ENCODE results near the gene PRELID1. TPM values are rescaled to one million over a fixed set of nuclear protein-coding genes. Genes with fewer than 3 reads are reported as not detected.

The PRELID1 gene
- polyA plus RNA-seq, 1 donor from 2014 or later, result 248 TPM

- no peaks in the 10 kb centered on the region for H3K36me3 Mint-ChIP-seq
- no peaks in the 10 kb centered on the region for H3K9me3 Mint-ChIP-seq
- no peaks in the 10 kb centered on the region for H3K27me3 Mint-ChIP-seq
- H3K4me1 Mint-ChIP-seq, result peaks cover 30 to 36% (median 33%) of the 10 kb centered on the region in 3 donors
- peak overlapping the region in 1 of 4 donors; percentile 46 for H3K4me3 Mint-ChIP-seq
- no peak overlapping the region for H3K27ac Mint-ChIP-seq
Observed at GRCh38 chr5:177346820-177347219, 43.2 kb downstream of the PRELID1 start.

DNA sequence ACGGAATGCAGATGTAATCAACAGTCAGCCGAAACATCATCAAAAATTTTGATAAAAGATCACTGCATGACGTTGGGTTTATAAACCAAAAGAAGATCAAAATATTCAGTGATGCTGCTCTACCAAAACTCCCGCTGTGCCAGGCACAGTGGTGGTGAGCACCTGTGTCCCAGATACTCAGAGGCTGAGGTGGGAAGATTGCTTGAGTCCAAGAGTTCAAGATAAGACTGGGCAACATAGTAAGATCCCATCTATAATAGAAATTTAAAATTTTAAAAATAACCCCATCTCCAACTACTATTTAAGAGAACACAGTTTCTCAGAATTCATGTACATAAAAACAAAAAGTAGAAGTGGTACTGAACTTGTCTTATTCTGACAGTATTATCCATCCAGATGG is 44.1 kb downstream of the PRELID1 start:
- Mint-ChIP-seq H3K36me3 (no peaks in the 10 kb centered on the region), H3K4me3 (peak overlapping the region in 2 of 4 donors; percentile 23 to 32), H3K27ac (no peak overlapping the region), H3K27me3 (no peaks in the 10 kb centered on the region), H3K9me3 (no peaks in the 10 kb centered on the region), H3K4me1 (peaks cover 32 to 37% (median 34%) of the 10 kb centered on the region in 3 donors)

GRCh38 chr5:177349362-177349647 is 45.7 kb downstream of the PRELID1 start:
- Mint-ChIP-seq H3K4me3 (peak overlapping the region in 3 of 4 donors; percentile 67 to 99 (median 81)), H3K27ac (peak overlapping the region in 1 of 3 donors; percentile 99), H3K4me1 (peaks cover 29 to 39% (median 34%) of the 10 kb centered on the region in 3 donors), H3K36me3 (peaks cover under 1% of the 10 kb centered on the region), H3K9me3 (no peaks in the 10 kb centered on the region), H3K27me3 (no peaks in the 10 kb centered on the region)

DNA sequence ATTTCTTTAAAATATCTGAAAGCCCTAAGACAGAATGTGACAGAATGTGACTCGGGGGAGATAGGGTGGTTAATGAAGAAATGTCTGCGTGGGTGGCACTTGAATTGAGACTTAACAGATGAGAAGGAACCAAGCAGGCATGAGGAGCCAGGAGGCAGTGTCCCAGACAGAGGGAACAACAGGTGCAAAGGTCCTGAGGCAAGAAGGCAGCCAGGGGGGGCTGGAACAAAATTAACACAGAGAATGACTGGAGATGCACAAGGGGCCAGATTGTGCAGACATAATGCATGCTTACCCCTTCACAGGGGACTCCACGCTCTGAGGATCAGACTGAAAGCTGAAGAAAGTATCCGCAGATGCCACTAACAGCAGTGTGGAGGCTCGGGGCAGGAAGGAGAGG is 46.2 kb downstream of the PRELID1 start:
- Mint-ChIP-seq H3K4me3 (peak overlapping the region; percentile 81 to 99 (median 90)), H3K27ac (peak overlapping the region in 2 of 3 donors; percentile 99), H3K27me3 (no peaks in the 10 kb centered on the region), H3K36me3 (peaks cover 2% of the 10 kb centered on the region), H3K4me1 (peaks cover 32 to 42% (median 35%) of the 10 kb centered on the region in 3 donors), H3K9me3 (no peaks in the 10 kb centered on the region)

GRCh38 chr5:177350776-177351391 is 47.3 kb downstream of the PRELID1 start:
- Mint-ChIP-seq H3K9me3 (no peaks in the 10 kb centered on the region), H3K36me3 (peaks cover 2% of the 10 kb centered on the region), H3K27ac (peak overlapping the region; percentile 99 to 100 (median 99)), H3K4me1 (peaks cover 32 to 45% (median 36%) of the 10 kb centered on the region in 3 donors), H3K4me3 (peak overlapping the region; percentile 97 to 99 (median 98)), H3K27me3 (no peaks in the 10 kb centered on the region)

- Mint-ChIP-seq H3K36me3 (peaks cover 2% of the 10 kb centered on the region), H3K4me1 (peaks cover 32 to 46% (median 37%) of the 10 kb centered on the region in 3 donors), H3K9me3 (no peaks in the 10 kb centered on the region), H3K27ac (peak within 1 kb of the TSS; percentile 99 to 100 (median 99)), H3K27me3 (no peaks in the 10 kb centered on the region), H3K4me3 (peak within 1 kb of the TSS; percentile 97 to 99 (median 98))
Observed at GRCh38 chr5:177351392-177352329, 48.1 kb downstream of the PRELID1 start, which contains the start of gene LMAN2. Gene LMAN2 (minus strand): TSS chr5:177351668. CDS start chr5:177351647, 21 bp downstream.

GRCh38 chr5:177353093-177353492 is 49.5 kb downstream of the PRELID1 start:
- Mint-ChIP-seq H3K4me3 (peak overlapping the region in 2 of 4 donors; percentile 49 to 50), H3K27ac (peak overlapping the region in 2 of 3 donors; percentile 8 to 62), H3K4me1 (peaks cover 37 to 47% (median 45%) of the 10 kb centered on the region in 3 donors), H3K9me3 (no peaks in the 10 kb centered on the region), H3K27me3 (peaks cover 3% of the 10 kb centered on the region), H3K36me3 (peaks cover 2% of the 10 kb centered on the region)

GRCh38 chr5:177354256-177354655 is 50.7 kb downstream of the PRELID1 start:
- Mint-ChIP-seq H3K4me3 (peak overlapping the region in 1 of 4 donors; percentile 12), H3K4me1 (peaks cover 32 to 49% (median 48%) of the 10 kb centered on the region in 3 donors), H3K9me3 (no peaks in the 10 kb centered on the region), H3K27ac (peak overlapping the region in 1 of 3 donors; percentile 70), H3K36me3 (peaks cover 4% of the 10 kb centered on the region), H3K27me3 (peaks cover 3% of the 10 kb centered on the region)

DNA sequence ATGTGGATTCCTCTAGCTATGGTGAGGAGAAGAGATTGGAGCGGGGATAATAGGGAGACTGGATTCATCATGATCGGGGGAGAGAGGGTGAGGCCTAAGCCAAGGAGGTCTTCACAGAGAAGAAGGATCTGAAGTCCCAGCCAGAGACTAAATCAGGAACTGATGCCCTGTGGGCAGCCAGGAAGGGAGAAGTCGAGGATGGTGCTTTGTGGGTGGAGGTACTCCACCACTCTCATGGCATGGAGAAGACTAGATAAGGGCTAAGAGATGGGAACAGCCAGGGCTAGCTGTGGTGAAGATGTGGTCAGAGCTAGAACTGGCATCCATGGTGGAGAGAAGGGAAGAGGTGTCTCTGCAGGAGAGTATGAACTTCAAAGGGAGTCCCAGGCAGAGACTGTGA is 51.1 kb downstream of the PRELID1 start:
- peaks cover 3% of the 10 kb centered on the region for H3K27me3 Mint-ChIP-seq
- H3K4me3 Mint-ChIP-seq, result peak overlapping the region in 1 of 4 donors; percentile 12

GRCh38 chr5:177355162-177355867 is 51.7 kb downstream of the PRELID1 start:
- H3K9me3 Mint-ChIP-seq, result no peaks in the 10 kb centered on the region
- H3K27ac Mint-ChIP-seq, result peak overlapping the region; percentile 31 to 73 (median 70)
- H3K27me3 Mint-ChIP-seq, result peaks cover 3% of the 10 kb centered on the region
- H3K4me1 Mint-ChIP-seq, result peaks cover 28 to 50% (median 48%) of the 10 kb centered on the region in 3 donors
- H3K36me3 Mint-ChIP-seq, result peaks cover 4% of the 10 kb centered on the region
- peak overlapping the region in 2 of 4 donors; percentile 34 to 41 for H3K4me3 Mint-ChIP-seq

More for the DNA sequence above, 51.1 kb downstream of the PRELID1 start:
- peak overlapping the region in 1 of 3 donors; percentile 70 for H3K27ac Mint-ChIP-seq
- peaks cover 4% of the 10 kb centered on the region for H3K36me3 Mint-ChIP-seq
- H3K9me3 Mint-ChIP-seq, result no peaks in the 10 kb centered on the region
- peaks cover 28 to 50% (median 48%) of the 10 kb centered on the region in 3 donors for H3K4me1 Mint-ChIP-seq

DNA sequence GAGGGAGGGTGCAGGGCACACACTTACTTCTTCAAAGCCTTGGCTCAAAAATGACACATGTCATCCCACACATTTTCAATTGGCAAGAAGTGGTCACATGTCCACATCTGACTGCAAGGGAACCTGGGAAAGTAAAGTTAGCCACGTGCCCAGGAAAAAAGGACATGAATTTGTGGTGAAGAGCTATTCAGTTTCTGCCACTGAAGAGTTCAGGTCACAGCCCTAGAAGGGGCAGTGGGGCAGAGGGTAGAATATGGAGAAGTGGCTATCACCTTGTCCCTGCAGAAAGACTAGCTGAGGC is 52.2 kb downstream of the PRELID1 start:
- Mint-ChIP-seq H3K9me3 (no peaks in the 10 kb centered on the region), H3K4me1 (peaks cover 24 to 47% (median 43%) of the 10 kb centered on the region in 3 donors), H3K4me3 (peak overlapping the region in 3 of 4 donors; percentile 34 to 41 (median 41)), H3K27me3 (peaks cover 3% of the 10 kb centered on the region), H3K36me3 (peaks cover 4% of the 10 kb centered on the region), H3K27ac (peak overlapping the region; percentile 12 to 99 (median 31))

Other genes starting within 250 kb of the PRELID1 start
- 0.38 TPM for gene FGFR4, start 216.9 kb upstream of the PRELID1 start, polyA plus RNA-seq
- gene NSD1, start 170.0 kb upstream of the PRELID1 start, polyA plus RNA-seq, result 68.5 TPM
- gene RAB24, start 80 bp upstream of the PRELID1 start, polyA plus RNA-seq, result 42.9 TPM
- gene MXD3, start 8.1 kb downstream of the PRELID1 start, polyA plus RNA-seq, result 4.1 TPM
- 171 TPM for gene LMAN2, start 47.9 kb downstream of the PRELID1 start, polyA plus RNA-seq
- 49.5 TPM for gene RGS14, start 54.1 kb downstream of the PRELID1 start, polyA plus RNA-seq
- not detected for gene SLC34A1, start 80.6 kb downstream of the PRELID1 start, polyA plus RNA-seq
- not detected for gene PFN3, start 96.9 kb downstream of the PRELID1 start, polyA plus RNA-seq
- gene F12, start 105.8 kb downstream of the PRELID1 start, polyA plus RNA-seq, result 0.78 TPM
- gene GRK6, start 122.9 kb downstream of the PRELID1 start, polyA plus RNA-seq, result 107 TPM
- gene PRR7, start 143.0 kb downstream of the PRELID1 start, polyA plus RNA-seq, result 23.1 TPM
- 0.54 TPM for gene DBN1, start 169.8 kb downstream of the PRELID1 start, polyA plus RNA-seq
- 16.3 TPM for gene PDLIM7, start 193.8 kb downstream of the PRELID1 start, polyA plus RNA-seq
- 154 TPM for gene DOK3, start 206.0 kb downstream of the PRELID1 start, polyA plus RNA-seq
- 74.2 TPM for gene DDX41, start 213.2 kb downstream of the PRELID1 start, polyA plus RNA-seq